ENCODE measurements around the gene RERE.
"Not testable (repeated sequence)": the region's sequence is repeated elsewhere in the genome, so short reads cannot be mapped to it uniquely, and the experiment has no call there.

Gene RERE

GRCh38 chr1:8751984-8752383 lies 65.5 kb downstream of the RERE start:
- no peak for DNase-seq (ENCODE audit: low read depth)

DNA sequence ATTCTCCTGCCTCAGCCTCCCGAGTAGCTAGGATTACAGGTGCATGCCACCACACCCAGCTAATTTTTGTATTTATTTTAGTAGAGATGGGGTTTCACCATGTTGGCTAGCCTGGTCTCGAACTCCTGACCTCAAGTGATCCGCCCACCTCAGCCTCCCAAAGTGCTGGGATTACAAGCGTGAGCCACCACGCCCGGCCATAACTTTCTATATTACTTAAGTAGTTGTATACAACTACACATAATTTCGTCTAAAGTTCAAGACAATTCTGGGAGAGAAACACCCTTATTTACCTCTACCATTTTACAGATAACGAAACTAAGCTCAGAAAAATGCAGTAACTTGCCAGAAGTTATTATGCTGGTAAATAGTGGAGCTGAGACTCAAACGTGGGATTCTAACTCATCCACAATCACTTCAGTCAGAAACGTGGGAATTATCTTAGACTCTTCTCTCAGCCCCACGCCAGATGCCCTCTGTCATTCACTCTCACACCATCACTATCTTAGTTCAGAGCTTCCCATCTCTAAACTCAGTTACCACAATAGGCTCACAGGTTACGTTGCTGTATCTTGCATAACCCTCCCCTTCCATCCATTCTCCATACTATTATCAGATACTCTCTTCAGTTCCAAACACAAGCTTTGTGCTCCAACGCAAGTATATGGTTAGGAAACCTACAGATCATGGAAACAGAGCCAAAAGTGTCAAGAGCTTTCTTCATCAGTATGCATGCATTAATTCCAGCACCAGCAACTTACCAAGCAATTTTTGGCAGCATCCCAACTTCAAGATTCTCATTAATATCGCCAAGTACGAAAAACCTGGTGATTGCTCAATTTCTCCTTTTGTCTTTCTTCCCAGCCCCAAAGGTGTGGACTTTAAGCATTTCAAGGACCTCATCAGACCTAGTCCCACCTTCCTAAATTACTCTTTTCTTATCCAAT lies 69.3 kb downstream of the RERE start:
- DNase-seq (ENCODE audit: low read depth): no peak

GRCh38 chr1:8746554-8746953 lies 70.9 kb downstream of the RERE start:
- no peak for DNase-seq (ENCODE audit: low read depth)

DNA sequence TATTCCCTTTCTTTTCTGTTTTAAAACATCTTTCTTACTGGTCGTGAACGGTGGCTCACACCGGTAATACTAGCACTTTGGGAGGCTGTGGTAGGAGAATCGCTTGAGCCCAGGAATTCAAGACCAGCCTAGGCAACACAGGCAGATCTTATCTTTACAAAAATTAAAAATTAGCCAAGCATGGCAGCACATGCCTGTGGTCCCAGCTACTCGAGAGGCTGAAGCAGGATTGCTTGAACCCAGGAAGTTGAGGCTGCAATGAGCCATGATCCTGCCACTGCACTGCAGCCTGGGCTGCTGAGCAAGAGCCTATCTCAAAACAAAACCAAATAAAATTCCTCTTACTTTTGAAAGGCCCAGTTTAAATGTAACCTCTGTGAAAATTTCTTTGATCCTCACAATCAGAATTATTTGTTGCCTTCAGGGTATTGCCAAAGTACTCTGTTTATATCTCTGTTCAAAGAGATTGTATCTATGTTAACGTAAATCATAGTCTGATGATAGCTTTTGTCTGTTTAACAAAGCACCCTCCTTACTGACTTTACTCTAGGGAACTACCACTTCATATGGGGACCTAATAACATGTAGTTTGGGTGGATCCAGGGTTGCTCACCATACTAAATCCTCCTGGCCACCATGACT lies 71.6 kb downstream of the RERE start:
- no peak for DNase-seq (ENCODE audit: low read depth)

GRCh38 chr1:8745346-8745745 lies 72.1 kb downstream of the RERE start:
- no peak for DNase-seq (ENCODE audit: low read depth)

GRCh38 chr1:8742022-8742924 lies 75.2 kb downstream of the RERE start:
- DNase-seq (ENCODE audit: low read depth): no peak

DNA sequence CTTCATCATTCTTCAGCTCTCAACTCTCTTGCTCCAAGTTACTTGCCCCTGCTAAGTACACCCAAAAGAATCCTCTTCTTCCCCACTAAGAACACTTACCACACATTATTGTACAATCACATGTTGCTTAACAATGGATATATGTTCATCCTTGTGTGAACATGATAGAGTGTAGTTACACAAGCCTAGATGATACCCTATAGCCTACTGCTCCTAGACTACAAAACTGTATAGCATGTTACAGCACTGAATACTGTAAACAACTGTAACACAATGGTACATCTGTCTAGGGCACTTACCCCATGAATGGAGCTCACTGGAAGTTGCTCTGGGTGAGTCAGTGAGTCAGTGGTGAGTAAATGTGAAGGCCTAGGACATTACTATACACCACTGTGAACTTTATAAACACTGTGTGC lies 77.4 kb downstream of the RERE start:
- no peak for DNase-seq (ENCODE audit: low read depth)

DNA sequence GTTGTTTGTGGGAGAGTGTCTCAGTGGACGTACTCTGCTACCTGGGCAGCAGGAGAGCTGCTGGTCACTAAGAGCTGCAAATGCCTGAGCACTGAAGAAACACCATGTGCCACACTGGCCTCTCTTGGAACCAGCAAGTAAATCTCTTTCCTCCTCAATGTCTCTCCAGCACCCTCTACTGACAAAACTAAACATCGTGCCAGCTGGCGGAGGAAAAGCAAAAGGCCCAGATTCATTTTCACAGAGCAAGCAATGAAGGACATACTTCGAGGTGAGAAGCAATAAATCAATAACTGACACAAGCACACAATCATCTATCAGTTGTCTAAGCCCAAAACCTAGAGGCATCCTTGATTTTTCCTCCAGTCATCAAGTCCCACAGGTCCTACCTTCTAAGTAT lies 78.1 kb downstream of the RERE start:
- no peak for DNase-seq (ENCODE audit: low read depth)

DNA sequence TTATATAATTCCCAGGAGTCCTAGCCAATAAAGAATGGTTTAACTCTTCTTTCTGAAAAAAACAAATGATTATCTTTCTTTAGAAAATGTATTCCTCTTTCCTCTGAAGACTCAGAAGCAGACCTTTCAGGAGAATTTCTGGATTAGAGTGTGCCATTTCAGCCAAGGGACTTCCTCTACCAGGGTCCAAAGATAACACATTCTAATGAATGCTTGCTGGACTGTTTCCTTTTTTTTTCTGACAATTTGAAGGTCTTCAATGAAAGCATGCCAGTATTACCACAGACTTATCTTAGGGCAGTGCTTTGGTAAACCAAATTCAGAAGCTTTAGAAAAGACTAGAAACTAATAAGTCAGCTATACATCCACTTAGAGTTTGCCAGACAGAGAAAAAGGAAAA lies 80.5 kb downstream of the RERE start:
- DNase-seq (ENCODE audit: low read depth): no peak

- DNase-seq (ENCODE audit: low read depth): no peak
These were observed 84.0 kb downstream of the RERE start for GRCh38 chr1:8733484-8733883.

- no peak for DNase-seq (ENCODE audit: low read depth)
These were observed 86.3 kb downstream of the RERE start for GRCh38 chr1:8731162-8731561.

GRCh38 chr1:8728464-8728863 lies 89.0 kb downstream of the RERE start:
- DNase-seq (ENCODE audit: low read depth): no peak

DNA sequence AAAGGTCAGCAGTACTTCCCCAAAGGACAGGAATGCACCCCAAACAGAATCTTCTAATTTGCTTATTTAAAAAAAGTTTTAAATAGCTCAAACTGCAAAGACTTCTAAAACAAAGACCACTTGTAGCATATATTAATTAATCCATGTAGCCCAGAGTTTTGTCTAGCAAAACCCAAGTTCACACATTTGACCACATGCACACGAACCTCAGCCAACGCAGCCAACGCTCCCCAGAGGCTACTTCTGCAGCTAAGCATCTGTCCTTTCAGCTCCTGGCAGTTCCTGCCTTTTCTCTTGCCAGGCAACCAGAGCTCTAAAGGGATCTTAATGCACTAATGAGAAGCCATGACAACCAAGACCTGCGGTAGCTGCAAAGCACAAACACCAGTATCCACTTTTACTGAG lies 89.6 kb downstream of the RERE start:
- DNase-seq (ENCODE audit: low read depth): no peak

DNA sequence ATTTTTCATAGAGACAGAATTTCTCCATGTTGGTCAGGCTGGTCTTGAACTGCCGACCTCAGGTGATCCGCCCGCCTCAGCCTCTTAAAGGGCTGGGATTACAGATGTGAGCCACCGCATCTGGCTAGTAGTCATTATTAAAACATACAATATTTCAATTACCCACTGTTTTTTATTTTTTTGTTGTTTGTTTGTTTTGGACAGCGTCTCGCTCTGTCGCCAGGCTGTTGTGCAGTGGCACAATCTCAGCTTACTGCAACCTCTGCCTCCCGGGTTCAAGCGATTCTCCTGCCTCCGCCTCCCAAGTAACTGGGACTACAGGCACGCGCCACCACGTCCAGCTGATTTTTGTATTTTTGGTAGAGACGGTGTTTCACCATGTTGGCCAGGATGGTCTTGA lies 90.1 kb downstream of the RERE start:
- not testable (repeated sequence) for DNase-seq (ENCODE audit: low read depth)

DNA sequence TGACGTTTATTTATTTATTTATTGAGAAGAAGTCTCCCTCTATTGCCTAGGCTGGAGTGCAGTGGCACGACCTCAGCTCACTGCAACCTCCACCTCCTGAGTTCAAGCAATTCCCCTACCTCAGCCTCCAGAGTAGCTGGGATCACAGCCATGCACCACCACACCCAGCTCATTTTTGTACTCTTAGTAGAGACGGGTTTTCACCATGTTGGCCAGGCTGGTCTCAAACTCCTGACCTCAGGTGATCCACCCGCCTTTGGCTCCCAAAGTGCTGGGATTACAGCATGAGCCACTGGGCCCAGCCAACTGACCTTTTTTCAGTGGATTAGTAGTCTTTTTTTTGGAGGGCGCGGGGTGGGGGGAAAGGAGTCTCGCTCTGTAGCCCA lies 90.6 kb downstream of the RERE start:
- not testable (repeated sequence) for DNase-seq (ENCODE audit: low read depth)

DNA sequence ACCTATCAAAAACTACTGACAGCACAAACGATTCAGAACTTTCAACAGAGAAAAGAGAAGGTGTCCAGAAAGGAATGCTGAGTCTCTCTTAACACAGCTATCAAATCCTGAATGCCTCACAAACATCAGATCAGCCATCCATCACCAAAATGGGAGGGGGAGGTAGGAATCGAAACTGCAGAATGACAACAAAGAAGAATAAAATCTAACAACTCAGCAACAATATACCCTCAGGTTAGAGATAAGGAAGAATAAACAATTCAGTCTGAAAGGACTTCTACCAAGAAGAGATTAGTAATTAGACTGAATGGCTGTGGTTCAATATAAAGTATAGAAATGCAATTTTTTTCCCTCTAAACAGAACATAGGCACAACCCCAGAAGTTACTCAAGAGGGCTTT lies 94.4 kb downstream of the RERE start:
- no peak for DNase-seq (ENCODE audit: low read depth)

DNA sequence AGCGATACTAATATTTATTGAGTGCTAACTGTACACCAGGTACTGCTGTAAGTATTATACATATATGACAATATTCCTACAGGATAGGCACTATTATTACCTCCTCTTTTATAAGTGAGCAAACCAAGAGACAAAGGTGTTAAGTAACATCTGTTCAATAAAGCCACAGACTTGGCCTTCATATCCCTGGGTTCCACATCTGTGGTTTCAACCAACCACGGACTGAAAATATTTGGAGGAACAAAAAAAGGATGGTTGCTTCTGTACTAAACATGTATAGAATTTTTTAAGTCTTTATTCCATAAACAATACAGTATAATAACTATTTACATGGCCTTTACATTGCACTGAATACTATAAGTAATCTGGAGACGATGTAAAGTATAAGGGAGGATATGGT lies 95.1 kb downstream of the RERE start:
- no peak for DNase-seq (ENCODE audit: low read depth)

GRCh38 chr1:8721679-8722324 lies 95.6 kb downstream of the RERE start:
- DNase-seq (ENCODE audit: low read depth): no peak

GRCh38 chr1:8720347-8720746 lies 97.1 kb downstream of the RERE start:
- DNase-seq (ENCODE audit: low read depth): no peak

DNA sequence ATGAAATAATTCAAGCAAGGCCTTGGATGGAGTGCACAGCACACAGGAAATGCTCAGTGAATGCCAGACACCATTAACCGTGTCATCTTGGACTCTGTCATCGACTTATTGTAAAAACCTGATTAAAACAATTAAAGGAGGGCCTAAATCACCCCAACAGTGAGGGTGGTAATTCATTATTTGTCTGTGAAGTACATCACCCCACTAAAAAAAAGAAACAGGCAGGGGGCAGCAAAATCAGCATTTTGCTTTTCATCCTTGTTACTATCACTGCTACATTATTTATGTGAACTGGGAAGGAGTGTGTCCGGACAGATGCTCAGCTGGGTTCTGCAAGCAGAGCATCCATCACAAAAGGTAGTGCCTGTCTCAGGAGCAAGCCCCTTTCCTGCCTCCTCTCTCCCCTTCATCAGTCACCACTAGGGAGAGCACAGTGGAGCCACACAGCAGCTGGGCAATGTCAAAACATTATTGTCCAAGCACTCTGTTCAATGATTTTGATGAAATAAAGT lies 98.5 kb downstream of the RERE start:
- DNase-seq (ENCODE audit: low read depth): no peak

- DNase-seq (ENCODE audit: low read depth): no peak
These were observed 100.3 kb downstream of the RERE start for GRCh38 chr1:8717148-8717547.

DNA sequence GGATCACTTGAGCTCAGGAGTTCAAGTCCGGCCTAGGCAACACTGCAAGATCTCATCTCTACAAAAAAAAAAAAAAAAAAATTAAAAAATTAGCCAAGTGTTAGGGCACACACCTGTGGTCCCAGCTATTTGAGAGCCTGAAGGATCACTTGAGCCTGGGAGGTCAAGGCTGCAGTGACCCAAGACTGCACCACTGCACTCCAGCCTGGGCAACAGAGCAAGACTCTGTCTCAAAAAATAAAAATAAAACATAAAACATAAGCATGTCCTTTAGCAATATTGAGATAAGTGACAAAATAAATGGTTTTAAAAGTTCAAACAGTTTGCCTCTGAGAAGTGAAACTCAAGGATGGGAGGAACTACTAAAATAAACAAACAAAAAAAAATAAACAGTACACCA lies 101.2 kb downstream of the RERE start:
- DNase-seq (ENCODE audit: low read depth): no peak

All from stimulated activated CD8-positive, alpha-beta memory T cell treated with anti-CD3 and anti-CD28 coated beads, Interleukin-12 subunit alpha, Interleukin-12 subunit beta, amount 100 ng/mL, for 4 hours (primary cell).